SK-N-SH treated with all-trans-retinoic acid at 6 μM for 48 hours (cell line): ENCODE data around the gene JAML.

Source experiments
- ATAC-seq: fragments of 200-7000 bp; cut with Tn5 transposase; 3 replicates; pipeline ENCODE4 v1.9.1; 2020; ENCODE audit warnings: mild to moderate bottlenecking, moderate library complexity
- ARNTL ChIP-seq: fragments of 450-650 bp; formaldehyde crosslinking; IDR thresholded peaks from 2 replicates; pipeline ENCODE4 v1.5.0; 2020; ENCODE audit warnings: low read depth, mild to moderate bottlenecking, moderate library complexity, borderline replicate concordance
- BACH2 ChIP-seq: fragments of 250-450 bp; sonication (Bioruptor Pico); IDR thresholded peaks from 2 replicates; pipeline ENCODE4 v1.9.0; 2021; ENCODE audit warnings: mild to moderate bottlenecking, borderline replicate concordance
- CSDC2 ChIP-seq: fragments of 250-450 bp; sonication (Bioruptor Pico); IDR thresholded peaks from 2 replicates; pipeline ENCODE4 v1.5.0; 2020; ENCODE audit warnings: mild to moderate bottlenecking, moderate library complexity
- ESRRG ChIP-seq: fragments of 250-450 bp; sonication (Bioruptor Pico); IDR thresholded peaks from 2 replicates; pipeline ENCODE4 v1.6.1; 2021; ENCODE audit warnings: mild to moderate bottlenecking
- GLIS3 ChIP-seq: fragments of 250-450 bp; sonication (Bioruptor Pico); IDR thresholded peaks from 2 replicates; pipeline ENCODE4 v1.5.0; 2020; ENCODE audit warnings: mild to moderate bottlenecking, moderate library complexity
- ISL1 ChIP-seq: fragments of 250-450 bp; sonication (Bioruptor Pico); IDR thresholded peaks from 2 replicates; pipeline ENCODE4 v2.1.2; 2022; ENCODE audit warnings: mild to moderate bottlenecking, moderate library complexity
- OSR1 ChIP-seq: fragments of 250-450 bp; sonication (Bioruptor Pico); IDR thresholded peaks from 2 replicates; pipeline ENCODE4 v1.8.0; 2022; ENCODE audit warnings: moderate library complexity, mild to moderate bottlenecking, inconsistent platforms
- PPARA ChIP-seq: fragments of 250-450 bp; sonication (Bioruptor Pico); IDR thresholded peaks from 2 replicates; pipeline ENCODE4 v1.5.0; 2020; ENCODE audit warnings: mild to moderate bottlenecking, borderline replicate concordance
- RARB ChIP-seq: fragments of 250-450 bp; sonication (Bioruptor Pico); IDR thresholded peaks from 2 replicates; pipeline ENCODE4 v1.8.0; 2021; ENCODE audit warnings: mild to moderate bottlenecking, moderate library complexity
- SNAI2 ChIP-seq: fragments of 250-450 bp; sonication (Bioruptor Pico); IDR thresholded peaks from 2 replicates; pipeline ENCODE4 v1.5.0; 2020; ENCODE audit warnings: mild to moderate bottlenecking, moderate library complexity
- TCF4 ChIP-seq: fragments of 250-450 bp; sonication (Bioruptor Pico); IDR thresholded peaks from 2 replicates; pipeline ENCODE4 v1.8.0; 2021; ENCODE audit warnings: mild to moderate bottlenecking, moderate library complexity, borderline replicate concordance
- TOX ChIP-seq: fragments of 250-450 bp; sonication (Bioruptor Pico); IDR thresholded peaks from 2 replicates; pipeline ENCODE4 v1.8.0; 2021; ENCODE audit warnings: mild to moderate bottlenecking, moderate library complexity, borderline replicate concordance
- ZC3H10 ChIP-seq: fragments of 250-450 bp; sonication (Bioruptor Pico); IDR thresholded peaks from 2 replicates; pipeline ENCODE4 v1.5.1; 2021; ENCODE audit warnings: mild to moderate bottlenecking, moderate library complexity
- ZNF565 ChIP-seq: fragments of 450-650 bp; formaldehyde crosslinking; conservative IDR thresholded peaks from 2 replicates; pipeline ENCODE4 v1.5.0; 2020; ENCODE audit warnings: low read depth, mild to moderate bottlenecking, moderate library complexity
- ZNF70 ChIP-seq: fragments of 450-650 bp; formaldehyde crosslinking; IDR thresholded peaks from 2 replicates; pipeline ENCODE4 v1.5.0; 2020; ENCODE audit warnings: mild to moderate bottlenecking, moderate library complexity
- ZNF8 ChIP-seq: fragments of 450-650 bp; formaldehyde crosslinking; IDR thresholded peaks from 2 replicates; pipeline ENCODE4 v1.5.0; 2020; ENCODE audit warnings: mild to moderate bottlenecking, moderate library complexity
- TF ChIP-seq, protein P1 (sequence below): fragments of 250-450 bp; sonication (Bioruptor Pico); IDR thresholded peaks from 2 replicates; pipeline ENCODE4 v1.5.1; 2020; ENCODE audit warnings: low read depth, mild to moderate bottlenecking, moderate library complexity
- TF ChIP-seq, protein P2 (sequence below): fragments of 250-450 bp; sonication (Bioruptor Pico); IDR thresholded peaks from 2 replicates; pipeline ENCODE4 v1.5.0; 2020; ENCODE audit warnings: mild to moderate bottlenecking, moderate library complexity
- TF ChIP-seq, protein P3 (sequence below): fragments of 250-450 bp; sonication (Bioruptor Pico); IDR thresholded peaks from 2 replicates; pipeline ENCODE4 v1.8.0; 2020; ENCODE audit warnings: mild to moderate bottlenecking, moderate library complexity, borderline replicate concordance
- TF ChIP-seq, protein P4 (sequence below): fragments of 250-450 bp; sonication (Bioruptor Pico); IDR thresholded peaks from 2 replicates; pipeline ENCODE4 v1.8.0; 2021; ENCODE audit warnings: low read depth, mild to moderate bottlenecking, moderate library complexity, borderline replicate concordance
- TF ChIP-seq, protein P5 (sequence below): fragments of 250-450 bp; sonication (Bioruptor Pico); IDR thresholded peaks from 2 replicates; pipeline ENCODE4 v1.5.1; 2021; ENCODE audit warnings: mild to moderate bottlenecking, moderate library complexity

Gene JAML

DNA sequence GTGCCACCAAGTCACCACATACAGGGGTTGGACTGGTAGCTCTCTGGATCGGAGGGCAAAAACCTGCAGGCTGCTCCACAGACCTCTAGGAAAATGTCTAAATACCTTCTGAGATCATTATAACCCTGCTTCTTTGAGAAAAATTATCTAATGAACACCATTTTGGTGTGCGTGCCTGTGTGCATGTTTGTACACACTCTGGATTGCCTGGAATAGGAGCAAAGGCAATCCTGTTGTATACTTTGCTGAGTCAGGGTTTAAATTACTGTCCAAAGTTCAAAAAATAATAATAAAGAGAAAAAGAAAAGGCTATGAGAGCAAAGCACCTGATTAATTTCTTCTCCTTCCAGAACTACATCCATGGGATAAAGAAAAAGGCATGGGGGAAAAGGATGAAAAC is 11.0 kb downstream of the JAML start:
- TF ChIP-seq ARNTL (no peak), ZNF70 (CRISPR knock-in tag) (no peak), SNAI2 (no peak), TCF4 (CRISPR knock-in tag) (no peak), ESRRG (CRISPR knock-in tag) (no peak)
- ATAC-seq: no peak

DNA sequence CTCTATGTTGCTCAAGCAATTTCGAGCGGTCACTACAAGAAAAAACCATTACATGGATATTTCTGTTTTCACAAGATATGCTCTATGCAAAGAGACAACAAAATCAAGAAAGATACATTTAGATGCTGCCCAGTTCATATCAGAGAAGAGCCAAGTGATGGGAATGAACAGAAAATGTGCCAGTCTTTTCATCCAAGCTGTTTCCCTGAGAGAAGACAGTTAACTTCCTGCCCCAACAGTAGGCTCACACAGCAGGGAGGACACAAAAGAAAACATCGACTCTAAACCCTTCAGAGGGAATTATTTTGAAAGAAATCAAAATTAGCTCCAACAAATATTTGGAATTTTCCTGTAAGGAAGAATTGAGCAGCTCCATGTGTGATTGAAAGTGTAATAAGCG is 11.6 kb downstream of the JAML start:
- no peak for TF ChIP-seq ZNF565 (CRISPR knock-in tag)
- TF ChIP-seq ARNTL: no peak
- TF ChIP-seq, protein P1, sequence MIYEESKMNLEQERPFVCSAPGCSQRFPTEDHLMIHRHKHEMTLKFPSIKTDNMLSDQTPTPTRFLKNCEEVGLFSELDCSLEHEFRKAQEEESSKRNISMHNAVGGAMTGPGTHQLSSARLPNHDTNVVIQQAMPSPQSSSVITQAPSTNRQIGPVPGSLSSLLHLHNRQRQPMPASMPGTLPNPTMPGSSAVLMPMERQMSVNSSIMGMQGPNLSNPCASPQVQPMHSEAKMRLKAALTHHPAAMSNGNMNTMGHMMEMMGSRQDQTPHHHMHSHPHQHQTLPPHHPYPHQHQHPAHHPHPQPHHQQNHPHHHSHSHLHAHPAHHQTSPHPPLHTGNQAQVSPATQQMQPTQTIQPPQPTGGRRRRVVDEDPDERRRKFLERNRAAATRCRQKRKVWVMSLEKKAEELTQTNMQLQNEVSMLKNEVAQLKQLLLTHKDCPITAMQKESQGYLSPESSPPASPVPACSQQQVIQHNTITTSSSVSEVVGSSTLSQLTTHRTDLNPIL: no peak
- TF ChIP-seq ZC3H10 (CRISPR knock-in tag): no peak
- no peak for TF ChIP-seq GLIS3 (CRISPR knock-in tag)
- no peak for TF ChIP-seq BACH2 (CRISPR knock-in tag)
- no peak for TF ChIP-seq TCF4 (CRISPR knock-in tag)
- TF ChIP-seq ESRRG (CRISPR knock-in tag): no peak
- TF ChIP-seq OSR1: no peak
- TF ChIP-seq, protein P2, sequence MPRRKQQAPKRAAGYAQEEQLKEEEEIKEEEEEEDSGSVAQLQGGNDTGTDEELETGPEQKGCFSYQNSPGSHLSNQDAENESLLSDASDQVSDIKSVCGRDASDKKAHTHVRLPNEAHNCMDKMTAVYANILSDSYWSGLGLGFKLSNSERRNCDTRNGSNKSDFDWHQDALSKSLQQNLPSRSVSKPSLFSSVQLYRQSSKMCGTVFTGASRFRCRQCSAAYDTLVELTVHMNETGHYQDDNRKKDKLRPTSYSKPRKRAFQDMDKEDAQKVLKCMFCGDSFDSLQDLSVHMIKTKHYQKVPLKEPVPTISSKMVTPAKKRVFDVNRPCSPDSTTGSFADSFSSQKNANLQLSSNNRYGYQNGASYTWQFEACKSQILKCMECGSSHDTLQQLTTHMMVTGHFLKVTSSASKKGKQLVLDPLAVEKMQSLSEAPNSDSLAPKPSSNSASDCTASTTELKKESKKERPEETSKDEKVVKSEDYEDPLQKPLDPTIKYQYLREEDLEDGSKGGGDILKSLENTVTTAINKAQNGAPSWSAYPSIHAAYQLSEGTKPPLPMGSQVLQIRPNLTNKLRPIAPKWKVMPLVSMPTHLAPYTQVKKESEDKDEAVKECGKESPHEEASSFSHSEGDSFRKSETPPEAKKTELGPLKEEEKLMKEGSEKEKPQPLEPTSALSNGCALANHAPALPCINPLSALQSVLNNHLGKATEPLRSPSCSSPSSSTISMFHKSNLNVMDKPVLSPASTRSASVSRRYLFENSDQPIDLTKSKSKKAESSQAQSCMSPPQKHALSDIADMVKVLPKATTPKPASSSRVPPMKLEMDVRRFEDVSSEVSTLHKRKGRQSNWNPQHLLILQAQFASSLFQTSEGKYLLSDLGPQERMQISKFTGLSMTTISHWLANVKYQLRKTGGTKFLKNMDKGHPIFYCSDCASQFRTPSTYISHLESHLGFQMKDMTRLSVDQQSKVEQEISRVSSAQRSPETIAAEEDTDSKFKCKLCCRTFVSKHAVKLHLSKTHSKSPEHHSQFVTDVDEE (CRISPR knock-in tag): no peak
- TF ChIP-seq CSDC2 (CRISPR knock-in tag): no peak
- ATAC-seq: no peak

DNA sequence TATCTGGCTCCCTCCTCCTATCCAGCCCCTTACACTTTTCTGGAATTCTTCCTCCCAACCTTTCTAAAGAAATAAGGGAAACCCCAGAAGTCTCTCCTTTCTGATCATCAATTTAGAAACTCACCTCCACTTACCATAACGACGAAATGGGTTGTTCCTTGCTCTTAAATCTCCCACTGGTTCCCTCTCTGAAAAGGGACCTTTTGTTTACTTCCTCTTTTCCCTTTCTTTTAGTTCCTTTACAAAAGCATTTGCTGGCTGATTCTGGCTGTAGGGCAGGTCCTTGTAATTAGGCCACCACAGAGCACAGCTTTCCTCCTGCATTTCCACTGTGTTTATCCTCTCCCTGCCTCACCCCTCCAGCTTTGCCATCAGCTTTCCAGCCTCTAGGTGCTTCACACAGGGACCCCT is 12.0 kb downstream of the JAML start:
- TF ChIP-seq, protein P1: no peak
- TF ChIP-seq CSDC2 (CRISPR knock-in tag) (no peak), ZNF565 (CRISPR knock-in tag) (no peak), TCF4 (CRISPR knock-in tag) (no peak), ISL1 (CRISPR knock-in tag) (no peak), ZC3H10 (CRISPR knock-in tag) (no peak), ZNF8 (CRISPR knock-in tag) (no peak), ARNTL (no peak), RARB (CRISPR knock-in tag) (no peak), TOX (CRISPR knock-in tag) (no peak), PPARA (CRISPR knock-in tag) (no peak), ESRRG (CRISPR knock-in tag) (no peak)
- TF ChIP-seq, protein P3, sequence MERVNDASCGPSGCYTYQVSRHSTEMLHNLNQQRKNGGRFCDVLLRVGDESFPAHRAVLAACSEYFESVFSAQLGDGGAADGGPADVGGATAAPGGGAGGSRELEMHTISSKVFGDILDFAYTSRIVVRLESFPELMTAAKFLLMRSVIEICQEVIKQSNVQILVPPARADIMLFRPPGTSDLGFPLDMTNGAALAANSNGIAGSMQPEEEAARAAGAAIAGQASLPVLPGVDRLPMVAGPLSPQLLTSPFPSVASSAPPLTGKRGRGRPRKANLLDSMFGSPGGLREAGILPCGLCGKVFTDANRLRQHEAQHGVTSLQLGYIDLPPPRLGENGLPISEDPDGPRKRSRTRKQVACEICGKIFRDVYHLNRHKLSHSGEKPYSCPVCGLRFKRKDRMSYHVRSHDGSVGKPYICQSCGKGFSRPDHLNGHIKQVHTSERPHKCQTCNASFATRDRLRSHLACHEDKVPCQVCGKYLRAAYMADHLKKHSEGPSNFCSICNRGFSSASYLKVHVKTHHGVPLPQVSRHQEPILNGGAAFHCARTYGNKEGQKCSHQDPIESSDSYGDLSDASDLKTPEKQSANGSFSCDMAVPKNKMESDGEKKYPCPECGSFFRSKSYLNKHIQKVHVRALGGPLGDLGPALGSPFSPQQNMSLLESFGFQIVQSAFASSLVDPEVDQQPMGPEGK (CRISPR knock-in tag): no peak
- TF ChIP-seq, protein P4, sequence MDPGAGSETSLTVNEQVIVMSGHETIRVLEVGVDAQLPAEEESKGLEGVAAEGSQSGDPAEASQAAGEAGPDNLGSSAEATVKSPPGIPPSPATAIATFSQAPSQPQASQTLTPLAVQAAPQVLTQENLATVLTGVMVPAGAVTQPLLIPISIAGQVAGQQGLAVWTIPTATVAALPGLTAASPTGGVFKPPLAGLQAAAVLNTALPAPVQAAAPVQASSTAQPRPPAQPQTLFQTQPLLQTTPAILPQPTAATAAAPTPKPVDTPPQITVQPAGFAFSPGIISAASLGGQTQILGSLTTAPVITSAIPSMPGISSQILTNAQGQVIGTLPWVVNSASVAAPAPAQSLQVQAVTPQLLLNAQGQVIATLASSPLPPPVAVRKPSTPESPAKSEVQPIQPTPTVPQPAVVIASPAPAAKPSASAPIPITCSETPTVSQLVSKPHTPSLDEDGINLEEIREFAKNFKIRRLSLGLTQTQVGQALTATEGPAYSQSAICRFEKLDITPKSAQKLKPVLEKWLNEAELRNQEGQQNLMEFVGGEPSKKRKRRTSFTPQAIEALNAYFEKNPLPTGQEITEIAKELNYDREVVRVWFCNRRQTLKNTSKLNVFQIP: no peak
- no peak for ATAC-seq

DNA sequence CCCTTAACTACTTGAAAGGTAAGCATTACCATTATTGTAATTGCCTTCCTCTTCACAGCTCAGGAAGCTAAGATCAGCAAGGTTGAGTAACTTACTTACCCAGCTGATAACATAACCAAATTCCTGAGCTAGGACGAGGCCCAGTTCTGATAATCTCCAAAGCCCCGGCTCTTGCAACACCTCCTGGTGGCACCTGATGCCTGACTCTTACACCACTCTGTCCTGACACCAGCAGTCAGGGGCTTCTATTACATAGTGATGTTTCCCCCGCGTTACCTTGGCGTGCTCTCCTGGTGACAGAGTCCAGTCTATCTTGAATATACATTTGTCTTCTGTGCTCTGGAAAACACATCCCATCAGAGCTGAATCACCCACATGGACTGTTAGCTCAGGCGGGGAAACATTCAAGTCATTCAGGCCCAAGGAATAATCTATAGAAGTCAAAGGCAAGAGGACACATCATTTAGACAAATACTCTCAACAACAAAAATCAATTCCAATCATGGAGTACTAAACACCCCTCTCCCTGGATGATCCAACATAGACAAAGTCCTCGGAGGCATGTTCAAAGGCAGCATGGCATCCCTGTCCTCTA is 12.6 kb downstream of the JAML start:
- ATAC-seq: no peak
- no peak for TF ChIP-seq BACH2 (CRISPR knock-in tag)
- TF ChIP-seq GLIS3 (CRISPR knock-in tag): no peak
- TF ChIP-seq ISL1 (CRISPR knock-in tag): no peak
- no peak for TF ChIP-seq ESRRG (CRISPR knock-in tag)
- TF ChIP-seq, protein P5, sequence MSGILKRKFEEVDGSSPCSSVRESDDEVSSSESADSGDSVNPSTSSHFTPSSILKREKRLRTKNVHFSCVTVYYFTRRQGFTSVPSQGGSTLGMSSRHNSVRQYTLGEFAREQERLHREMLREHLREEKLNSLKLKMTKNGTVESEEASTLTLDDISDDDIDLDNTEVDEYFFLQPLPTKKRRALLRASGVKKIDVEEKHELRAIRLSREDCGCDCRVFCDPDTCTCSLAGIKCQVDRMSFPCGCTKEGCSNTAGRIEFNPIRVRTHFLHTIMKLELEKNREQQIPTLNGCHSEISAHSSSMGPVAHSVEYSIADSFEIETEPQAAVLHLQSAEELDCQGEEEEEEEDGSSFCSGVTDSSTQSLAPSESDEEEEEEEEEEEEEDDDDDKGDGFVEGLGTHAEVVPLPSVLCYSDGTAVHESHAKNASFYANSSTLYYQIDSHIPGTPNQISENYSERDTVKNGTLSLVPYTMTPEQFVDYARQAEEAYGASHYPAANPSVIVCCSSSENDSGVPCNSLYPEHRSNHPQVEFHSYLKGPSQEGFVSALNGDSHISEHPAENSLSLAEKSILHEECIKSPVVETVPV (CRISPR knock-in tag): no peak
- TF ChIP-seq ZNF70 (CRISPR knock-in tag): no peak
- TF ChIP-seq, protein P4: no peak
- TF ChIP-seq, protein P1: no peak
- TF ChIP-seq PPARA (CRISPR knock-in tag): no peak
